Muscle of leg (tissue), 11 donors: Measurements from ENCODE around the gene ZNF618. TPM values are rescaled to one million over a fixed set of nuclear protein-coding genes. Genes with fewer than 3 reads are reported as not detected.

Experiments used
- DNase-seq: peaks from one replicate; pipeline ENCODE4 v3.0.0; 2013
- H3K27ac ChIP-seq: one replicate; pipeline ENCODE4 v1.5.1; 2013; ENCODE audit warnings: mild to moderate bottlenecking, low read length, control low read depth
- H3K27me3 ChIP-seq: one replicate; pipeline ENCODE4 v1.6.1; 2013; ENCODE audit warnings: low read length; ENCODE audit not compliant: control insufficient read depth, insufficient read depth
- H3K36me3 ChIP-seq: one replicate; pipeline ENCODE4 v1.6.1; 2013; ENCODE audit warnings: low read length; ENCODE audit not compliant: control insufficient read depth, insufficient read depth
- H3K4me1 ChIP-seq: one replicate; pipeline ENCODE4 v1.6.1; 2013; ENCODE audit warnings: low read length; ENCODE audit not compliant: control insufficient read depth, insufficient read depth
- H3K4me3 ChIP-seq: one replicate; pipeline ENCODE4 v1.5.1; 2013; ENCODE audit warnings: low read length, control low read depth
- H3K9me3 ChIP-seq: replicated peaks from 2 replicates; pipeline ENCODE4 v1.6.1; 2013; ENCODE audit warnings: low read depth, low read length; ENCODE audit not compliant: control insufficient read depth
- WGBS: methylation state at CpG from one replicate; pipeline ENCODE4 v1.1.5; 2013; ENCODE audit warnings: missing lambda C conversion rate; ENCODE audit not compliant: insufficient coverage; 5-methylcytosine and 5-hydroxymethylcytosine counted together
- polyA plus RNA-seq, 8 donors: library from polyadenylated mRNA; unstranded; fragments of 120-200 nt; gene quantifications; one replicate each; pipeline versions ENCODE4 v1.2.1 to v1.2.3, GENCODE V29; 2013; ENCODE audit warnings: inconsistent platforms in 1 of 8, low replicate concordance in 1 of 8; ENCODE audit not compliant: insufficient read length in 8 of 8, insufficient read depth in 1 of 8
- total RNA-seq: library from RNA; stranded (reverse); fragments of 120-200 nt; gene quantifications from one replicate; pipeline ENCODE4 v1.2.4, GENCODE V29; 2013

ZNF618 gene
- total and polyA plus RNA-seq, 9 donors = 6.4 to 21.8 (median 16.1) TPM

DNA sequence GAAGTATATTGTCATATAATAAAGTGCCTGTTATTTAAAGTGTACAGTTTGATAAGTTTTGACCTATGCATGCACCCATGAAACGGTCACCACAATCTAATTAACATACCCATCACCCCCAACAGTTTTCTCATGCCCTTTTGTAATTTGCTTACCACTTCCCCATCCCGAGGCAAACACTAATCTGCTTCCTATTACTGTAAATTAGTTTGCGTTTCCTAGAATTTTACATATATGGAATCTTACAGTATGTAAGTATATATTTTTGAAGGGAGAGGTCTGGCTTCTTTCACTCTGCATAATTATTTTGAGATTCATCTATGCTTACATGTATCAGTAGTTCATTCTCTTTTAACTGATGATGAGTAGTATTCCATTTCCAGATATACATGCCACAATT lies 145.5 kb downstream of the ZNF618 start:
- peaks cover 39% of the 10 kb centered on the region for H3K36me3 ChIP-seq
- WGBS = no CpG with 5 or more reads among the region's 3 CpGs
- no peak overlapping the region for H3K4me3 ChIP-seq
- no peaks in the 10 kb centered on the region for H3K27me3 ChIP-seq
- H3K27ac ChIP-seq = no peak overlapping the region
- H3K4me1 ChIP-seq = peaks cover 8% of the 10 kb centered on the region
- H3K9me3 ChIP-seq = peaks cover 16% of the 10 kb centered on the region
- no peak for DNase-seq

DNA sequence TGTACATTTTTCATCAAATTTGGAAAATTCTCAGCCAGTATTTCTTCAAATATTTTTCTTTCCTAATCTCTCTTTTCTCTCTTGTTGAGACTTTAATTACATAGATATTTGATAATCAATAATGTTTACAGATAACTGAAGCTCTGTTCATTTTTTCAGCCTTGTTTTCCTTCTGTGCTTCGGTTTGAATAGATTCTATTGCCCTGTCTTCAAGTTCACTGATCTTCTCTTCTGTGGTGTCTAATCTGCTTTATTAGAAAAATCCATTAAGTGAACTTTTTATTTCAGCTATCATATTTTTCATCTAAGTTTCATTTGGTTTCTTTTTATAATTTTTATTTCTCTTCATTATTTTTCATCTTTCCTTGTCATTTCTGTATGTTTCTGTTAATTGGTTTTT lies 147.9 kb downstream of the ZNF618 start:
- no CpG with 5 or more reads among the region's 1 CpG for WGBS
- Histone ChIP-seq H3K27me3 (no peaks in the 10 kb centered on the region), H3K4me3 (no peak overlapping the region), H3K4me1 (peaks cover 16% of the 10 kb centered on the region), H3K36me3 (peaks cover 30% of the 10 kb centered on the region), H3K9me3 (peaks cover 16% of the 10 kb centered on the region), H3K27ac (no peak overlapping the region)
- DNase-seq = no peak

GRCh38 chr9:114025196-114025753 lies 149.2 kb downstream of the ZNF618 start:
- Histone ChIP-seq H3K36me3 (peaks cover 43% of the 10 kb centered on the region), H3K27ac (no peak overlapping the region), H3K4me1 (peaks cover 16% of the 10 kb centered on the region), H3K27me3 (no peaks in the 10 kb centered on the region), H3K4me3 (no peak overlapping the region), H3K9me3 (peaks cover 16% of the 10 kb centered on the region)
- DNase-seq = no peak
- 81% methylated on average over 3 of the region's 3 CpGs for WGBS

DNA sequence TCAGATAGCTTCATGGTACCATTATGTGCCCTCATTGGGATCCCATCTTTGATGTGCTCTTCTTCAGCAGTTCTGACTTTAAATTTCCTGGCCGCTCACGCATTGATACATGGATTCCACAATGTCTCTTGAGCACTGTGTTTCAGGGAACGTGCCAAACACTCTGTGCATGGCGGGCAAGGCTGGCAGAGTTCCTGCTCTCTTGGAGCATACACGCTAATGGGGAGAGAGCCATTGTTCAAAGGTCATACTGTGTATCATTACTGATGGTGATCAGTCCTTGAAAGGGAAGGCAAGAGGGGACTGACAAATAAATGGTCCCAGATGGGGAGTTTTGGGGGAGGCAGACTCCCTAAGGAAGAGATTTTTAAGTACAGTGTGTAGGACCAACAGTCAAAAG lies 149.7 kb downstream of the ZNF618 start:
- H3K9me3 ChIP-seq = peaks cover 16% of the 10 kb centered on the region
- DNase-seq = no peak
- H3K27me3 ChIP-seq = no peaks in the 10 kb centered on the region
- H3K27ac ChIP-seq = no peak overlapping the region
- H3K36me3 ChIP-seq = peaks cover 48% of the 10 kb centered on the region
- 96% methylated on average over 5 of the region's 5 CpGs for WGBS
- peaks cover 16% of the 10 kb centered on the region for H3K4me1 ChIP-seq
- no peak overlapping the region for H3K4me3 ChIP-seq

DNA sequence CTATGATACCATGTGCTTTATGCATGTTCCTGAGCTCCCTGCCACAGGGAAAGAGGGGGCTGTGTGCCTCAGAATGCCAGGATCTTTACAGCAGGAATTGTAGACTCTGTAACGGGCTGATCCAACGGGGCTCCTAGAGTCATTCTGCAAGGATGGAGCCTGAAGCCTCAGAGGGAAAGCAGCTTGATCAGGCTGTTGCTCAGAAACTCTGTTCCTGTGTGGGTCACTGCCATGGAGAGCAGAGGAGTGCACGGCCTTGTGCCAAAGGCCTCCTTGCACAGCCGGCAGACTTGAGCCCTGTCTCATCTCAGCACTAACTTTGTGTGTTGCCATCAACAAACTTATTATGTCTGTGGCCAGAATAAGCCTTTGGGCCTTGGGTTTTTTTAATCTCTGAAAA lies 150.2 kb downstream of the ZNF618 start:
- WGBS = 96% methylated on average over 2 of the region's 4 CpGs
- Histone ChIP-seq H3K4me1 (peaks cover 16% of the 10 kb centered on the region), H3K4me3 (no peak overlapping the region), H3K9me3 (peaks cover 16% of the 10 kb centered on the region), H3K27me3 (no peaks in the 10 kb centered on the region), H3K36me3 (peaks cover 49% of the 10 kb centered on the region), H3K27ac (no peak overlapping the region)
- DNase-seq = no peak

GRCh38 chr9:114027159-114027862 lies 151.2 kb downstream of the ZNF618 start:
- DNase-seq = no peak
- H3K9me3 ChIP-seq = peaks cover 12% of the 10 kb centered on the region
- peaks cover 50% of the 10 kb centered on the region for H3K36me3 ChIP-seq
- WGBS = 98% methylated on average over 8 of the region's 13 CpGs
- H3K27ac ChIP-seq = peak overlapping the region; percentile 43
- H3K27me3 ChIP-seq = no peaks in the 10 kb centered on the region
- no peak overlapping the region for H3K4me3 ChIP-seq
- peaks cover 21% of the 10 kb centered on the region for H3K4me1 ChIP-seq

DNA sequence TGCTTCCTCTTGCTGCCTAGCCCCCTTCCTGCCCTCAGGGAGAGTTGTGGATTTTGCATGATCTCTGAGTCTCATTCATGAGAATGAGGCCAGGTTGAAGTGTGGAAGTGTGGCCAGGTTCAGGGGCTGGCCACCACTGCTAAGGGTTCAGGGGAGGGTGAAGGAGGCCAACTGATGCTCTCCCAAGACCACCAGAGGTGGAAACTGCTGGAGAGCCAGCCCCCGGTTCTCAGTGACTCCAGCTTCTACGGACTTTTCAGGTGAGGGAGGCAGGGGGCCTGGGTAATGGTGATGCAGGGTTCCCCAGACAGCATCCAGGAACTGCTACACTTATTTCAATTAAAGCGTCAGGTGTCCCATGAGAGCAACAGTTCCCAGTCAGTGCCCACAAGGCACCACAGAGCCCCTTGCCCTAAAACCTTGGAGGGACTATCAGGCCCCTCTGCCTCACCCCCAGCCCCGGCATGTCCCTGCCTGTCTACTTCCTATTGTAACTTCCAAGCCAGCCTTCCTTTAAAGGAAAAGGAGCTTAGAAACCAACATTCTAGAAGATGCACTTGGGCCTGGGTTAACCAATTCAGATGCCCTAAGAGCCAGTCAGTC lies 151.9 kb downstream of the ZNF618 start:
- WGBS = 92% methylated on average over 2 of the region's 4 CpGs
- H3K9me3 ChIP-seq = peaks cover 7% of the 10 kb centered on the region

DNA sequence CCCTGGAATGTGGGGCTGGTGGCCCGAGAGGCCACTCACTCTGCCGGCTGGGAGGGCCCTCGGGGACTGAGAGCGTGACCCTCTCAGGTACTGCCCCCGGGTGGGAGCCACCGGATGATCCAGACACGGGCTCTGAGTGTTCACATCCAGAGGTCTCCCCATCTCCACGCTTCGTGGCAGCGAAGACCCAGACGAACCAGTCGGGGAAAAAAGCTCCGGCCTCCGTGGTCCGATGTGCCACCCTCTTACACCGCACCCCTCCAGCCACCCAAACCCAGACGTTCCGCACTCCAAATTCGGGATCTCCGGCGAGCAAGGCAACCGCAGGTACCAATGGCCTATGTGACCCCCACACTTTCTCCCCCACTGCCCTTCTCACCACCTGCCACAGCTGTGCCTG lies 152.5 kb downstream of the ZNF618 start:
- Histone ChIP-seq H3K27me3 (no peaks in the 10 kb centered on the region), H3K9me3 (peaks cover 7% of the 10 kb centered on the region), H3K27ac (no peak overlapping the region), H3K4me3 (no peak overlapping the region), H3K4me1 (peaks cover 26% of the 10 kb centered on the region), H3K36me3 (peaks cover 63% of the 10 kb centered on the region)
- 89% methylated on average over 17 of the region's 22 CpGs for WGBS
- no peak for DNase-seq

More for the DNA sequence above, 151.9 kb downstream of the ZNF618 start:
- no peak for DNase-seq
- Histone ChIP-seq H3K4me3 (no peak overlapping the region), H3K36me3 (peaks cover 57% of the 10 kb centered on the region), H3K4me1 (peaks cover 22% of the 10 kb centered on the region), H3K27ac (no peak overlapping the region), H3K27me3 (no peaks in the 10 kb centered on the region)

- WGBS = 85% methylated on average over 9 of the region's 12 CpGs
- Histone ChIP-seq H3K4me1 (peaks cover 26% of the 10 kb centered on the region), H3K4me3 (no peak overlapping the region), H3K9me3 (peaks cover 3% of the 10 kb centered on the region), H3K27me3 (no peaks in the 10 kb centered on the region), H3K27ac (no peak overlapping the region), H3K36me3 (peaks cover 67% of the 10 kb centered on the region)
- DNase-seq = no peak
These were observed 153.4 kb downstream of the ZNF618 start for GRCh38 chr9:114029311-114030170.

- no peak for DNase-seq
- Histone ChIP-seq H3K9me3 (no peaks in the 10 kb centered on the region), H3K27me3 (no peaks in the 10 kb centered on the region), H3K4me1 (peaks cover 28% of the 10 kb centered on the region), H3K27ac (no peak overlapping the region), H3K36me3 (peaks cover 64% of the 10 kb centered on the region), H3K4me3 (no peak overlapping the region)
- WGBS = 88% methylated on average over 8 of the region's 9 CpGs
These were observed 154.3 kb downstream of the ZNF618 start for GRCh38 chr9:114030364-114030763.
